ENCODE data around the gene NBPF6.
"Not testable (repeated sequence)": the region's sequence is repeated elsewhere in the genome, so short reads cannot be mapped to it uniquely, and the experiment has no call there.

The NBPF6 gene

DNA sequence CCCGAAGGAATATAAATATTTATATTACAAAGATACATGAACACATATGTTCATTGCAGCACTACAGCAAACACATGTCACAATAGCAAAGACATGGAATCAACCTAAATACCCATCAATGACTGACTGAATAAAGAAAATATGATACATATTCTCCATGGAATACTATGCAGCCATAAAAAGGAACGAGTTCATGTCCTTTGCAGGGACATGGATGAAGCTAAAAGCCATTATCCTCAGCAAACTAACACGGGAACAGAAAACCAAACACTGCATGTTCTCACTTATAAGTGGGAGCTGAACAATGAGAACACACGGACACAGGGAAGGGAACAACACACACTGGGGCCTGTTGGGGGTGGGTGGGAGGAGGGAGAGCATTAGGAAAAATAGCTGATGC, 46.7 kb downstream of the NBPF6 start:
- DNase-seq (ENCODE audit: low read depth) = not testable (repeated sequence)

DNA sequence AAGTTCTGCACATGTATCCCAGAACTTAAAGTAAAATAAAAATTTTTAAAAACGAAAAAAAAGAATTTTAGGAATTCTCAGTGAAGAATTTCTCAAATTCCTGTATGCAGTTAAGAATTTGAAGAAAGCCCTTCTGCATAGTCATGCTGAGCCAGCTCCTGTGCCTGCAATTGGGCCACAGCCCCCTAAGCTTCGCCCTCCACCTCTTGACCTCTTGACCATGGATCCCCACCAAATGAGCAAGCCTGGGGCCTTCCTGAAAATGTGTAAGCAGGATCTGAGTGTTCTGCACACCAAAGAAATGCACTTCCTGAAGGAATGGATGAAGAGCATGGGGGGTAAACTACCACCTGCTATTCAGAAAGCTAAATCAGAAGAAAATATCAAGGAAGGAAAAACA, 52.0 kb downstream of the NBPF6 start:
- DNase-seq (ENCODE audit: low read depth) = no peak

DNA sequence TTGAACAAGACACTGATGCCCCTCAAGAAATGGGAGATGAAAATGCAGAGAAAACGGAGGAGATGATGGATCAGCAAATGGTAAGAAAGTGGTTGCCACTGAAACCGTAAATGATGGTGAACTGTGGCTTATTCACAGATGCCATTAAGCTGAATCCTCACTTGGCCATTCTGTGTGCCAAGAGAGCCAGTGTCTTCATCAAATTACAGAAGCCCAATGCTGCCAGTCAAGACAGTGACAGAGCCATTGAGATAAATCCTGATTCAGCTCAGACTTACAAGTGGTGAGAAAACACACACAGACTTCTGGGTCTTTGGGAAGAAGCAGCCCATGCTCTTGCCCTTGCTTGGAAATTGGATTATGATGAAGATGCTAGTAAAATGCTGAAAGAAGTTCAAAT, 52.5 kb downstream of the NBPF6 start:
- DNase-seq (ENCODE audit: low read depth) = peak; percentile 55

DNA sequence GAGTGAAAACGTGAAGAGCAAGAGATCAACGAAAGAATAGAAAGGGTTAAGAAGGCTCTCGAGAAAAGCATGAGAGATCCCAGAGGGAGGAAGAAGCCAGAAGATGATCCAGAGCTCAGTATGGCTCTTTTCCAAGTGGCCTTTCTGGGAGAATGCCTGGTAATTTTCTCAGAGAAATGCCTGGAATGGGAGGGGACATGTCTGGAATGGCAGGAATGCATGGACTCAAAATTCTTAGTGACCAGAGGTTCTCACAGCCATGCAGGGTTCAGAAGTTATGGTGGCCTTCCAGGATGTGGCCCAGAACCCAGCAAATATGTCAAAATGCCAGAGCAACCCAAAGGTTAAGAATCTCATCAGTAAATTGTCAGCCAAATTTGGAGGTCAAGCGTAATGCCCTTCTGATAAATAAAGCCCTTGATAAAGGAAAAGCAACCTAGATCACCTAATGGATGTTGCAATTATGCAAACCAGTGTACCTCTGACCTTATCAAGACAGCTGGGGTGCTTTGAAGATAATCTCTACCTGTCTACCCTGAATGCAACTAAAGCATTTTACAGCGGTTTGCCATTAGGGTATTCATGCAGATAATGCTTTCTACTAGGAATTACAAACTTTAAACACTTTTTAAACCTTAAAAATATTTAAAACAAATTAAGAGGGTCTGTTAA, 53.1 kb downstream of the NBPF6 start:
- DNase-seq (ENCODE audit: low read depth) = peak; percentile 69

DNA sequence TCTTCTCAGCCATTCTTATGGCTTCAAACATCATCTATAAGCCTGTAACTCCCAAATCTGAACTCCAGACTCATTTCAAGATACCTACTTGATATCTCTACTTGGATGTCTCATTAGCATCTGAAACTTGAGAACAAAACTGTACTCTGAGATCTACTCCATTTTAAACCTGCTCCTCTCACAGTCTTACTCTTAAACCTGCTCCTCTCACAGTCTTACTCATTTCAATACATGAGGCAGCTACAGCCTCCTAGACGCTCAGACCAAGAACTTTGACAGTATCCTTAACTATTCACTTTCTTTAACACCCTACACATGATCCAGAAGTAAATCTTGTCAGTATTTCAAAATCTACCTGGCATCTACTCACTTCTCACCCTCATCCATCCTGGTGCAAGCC, 54.3 kb downstream of the NBPF6 start:
- no peak for DNase-seq (ENCODE audit: low read depth)

DNA sequence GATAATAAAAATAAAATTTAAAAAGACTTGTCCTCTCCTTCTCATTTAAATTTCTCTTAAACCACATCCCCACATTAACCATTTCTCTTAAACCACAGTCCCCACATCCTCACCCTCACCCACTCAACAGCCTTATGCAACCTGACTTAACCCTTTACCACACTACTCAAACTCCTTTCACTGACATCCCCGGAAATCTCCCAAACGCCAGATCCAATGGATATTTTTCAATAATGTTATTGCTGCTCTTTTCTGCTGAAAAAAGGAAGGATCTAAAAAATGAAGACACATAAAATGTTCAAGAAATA, 55.6 kb downstream of the NBPF6 start:
- no peak for DNase-seq (ENCODE audit: low read depth)

DNA sequence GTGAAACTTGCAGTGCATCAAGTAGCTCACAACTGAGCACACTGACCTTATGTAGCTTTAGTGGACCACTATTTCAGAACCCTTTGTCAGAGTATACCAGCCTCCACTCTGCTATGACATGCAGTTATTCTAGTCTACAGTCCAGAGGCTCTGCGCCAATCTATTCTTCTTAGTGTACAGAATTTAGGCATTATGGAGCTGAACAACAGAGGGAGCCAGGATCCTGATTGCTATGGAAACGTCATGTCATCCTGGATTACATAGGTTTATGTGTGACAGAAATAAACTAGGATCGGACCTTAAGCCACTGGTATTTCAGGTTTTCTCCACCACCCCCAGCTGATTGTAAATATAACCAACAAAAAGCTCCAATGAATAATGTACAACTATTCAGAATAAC, 61.6 kb downstream of the NBPF6 start:
- DNase-seq (ENCODE audit: low read depth) = peak; percentile 5

DNA sequence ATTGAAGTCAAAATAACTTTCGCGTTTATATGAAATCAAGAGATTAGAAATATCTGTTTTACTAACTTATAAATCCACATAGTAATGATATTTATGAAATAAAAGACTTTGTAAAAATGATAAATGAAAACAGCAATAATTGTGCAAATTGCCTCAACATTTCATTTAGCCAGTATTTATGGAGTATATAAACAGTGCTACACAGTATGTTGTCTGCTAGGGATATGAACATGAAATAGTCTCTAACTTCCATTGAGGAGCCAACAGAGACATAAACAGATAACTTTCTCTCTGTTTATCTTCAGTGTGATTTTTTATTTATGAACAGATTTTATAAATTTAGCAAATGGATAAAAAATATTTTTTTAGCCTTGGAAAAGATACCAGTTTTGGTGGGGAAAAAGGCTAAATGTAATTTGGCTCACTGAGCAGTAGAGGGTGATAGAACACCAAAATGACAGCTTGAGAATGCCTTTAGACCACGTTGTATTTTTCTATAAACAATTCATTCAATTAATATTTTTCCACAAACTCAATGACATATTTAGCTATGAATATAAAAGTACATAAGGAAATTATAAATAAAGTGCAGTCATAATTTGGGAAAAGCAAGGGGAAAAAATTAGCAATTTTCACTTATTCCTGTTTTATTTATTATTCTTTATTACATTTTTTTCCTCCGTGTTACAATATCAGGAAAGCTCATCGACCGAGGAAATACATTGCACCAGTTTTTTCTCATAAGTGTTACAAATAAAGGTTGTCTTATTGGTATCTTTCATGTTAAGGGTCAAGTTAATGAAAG, 62.3 kb downstream of the NBPF6 start:
- peak; percentile 58 for DNase-seq (ENCODE audit: low read depth)

DNA sequence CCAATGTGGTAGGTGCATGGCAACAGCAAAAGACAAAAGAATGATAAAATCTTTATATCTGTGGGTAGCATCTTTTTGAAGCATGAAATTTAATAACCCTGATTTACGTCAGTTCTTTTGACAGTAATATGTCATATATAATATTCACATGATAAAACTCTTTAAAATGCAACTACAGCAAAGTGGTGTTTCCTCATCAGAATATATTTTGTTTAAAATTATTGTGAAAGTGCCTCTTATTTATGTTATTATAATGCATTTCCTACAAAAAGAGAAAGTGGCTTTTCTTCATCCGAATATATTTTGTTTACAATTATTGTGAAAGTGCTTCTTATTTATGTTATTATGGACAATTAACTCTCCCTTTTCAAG, 62.9 kb downstream of the NBPF6 start:
- no peak for DNase-seq (ENCODE audit: low read depth)

DNA sequence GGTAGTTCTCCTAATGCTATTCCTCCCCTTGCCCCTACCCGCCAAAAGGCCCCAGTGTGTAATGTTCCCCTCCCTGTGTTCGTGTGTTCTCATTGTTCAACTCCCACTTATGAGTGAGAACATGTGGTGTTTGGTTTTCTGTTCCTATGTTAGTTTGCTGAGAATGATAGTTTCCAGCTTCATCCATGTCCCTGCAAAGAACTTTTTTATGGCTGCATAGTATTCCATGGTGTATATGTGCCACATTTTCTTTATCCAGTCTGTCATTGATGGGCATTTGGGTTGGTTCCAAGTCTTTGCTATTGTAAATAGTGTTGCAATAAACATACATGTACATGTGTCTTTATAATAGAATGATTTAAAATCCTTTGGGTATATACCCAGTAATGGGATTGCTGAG, 63.8 kb downstream of the NBPF6 start:
- not testable (repeated sequence) for DNase-seq (ENCODE audit: low read depth)

DNA sequence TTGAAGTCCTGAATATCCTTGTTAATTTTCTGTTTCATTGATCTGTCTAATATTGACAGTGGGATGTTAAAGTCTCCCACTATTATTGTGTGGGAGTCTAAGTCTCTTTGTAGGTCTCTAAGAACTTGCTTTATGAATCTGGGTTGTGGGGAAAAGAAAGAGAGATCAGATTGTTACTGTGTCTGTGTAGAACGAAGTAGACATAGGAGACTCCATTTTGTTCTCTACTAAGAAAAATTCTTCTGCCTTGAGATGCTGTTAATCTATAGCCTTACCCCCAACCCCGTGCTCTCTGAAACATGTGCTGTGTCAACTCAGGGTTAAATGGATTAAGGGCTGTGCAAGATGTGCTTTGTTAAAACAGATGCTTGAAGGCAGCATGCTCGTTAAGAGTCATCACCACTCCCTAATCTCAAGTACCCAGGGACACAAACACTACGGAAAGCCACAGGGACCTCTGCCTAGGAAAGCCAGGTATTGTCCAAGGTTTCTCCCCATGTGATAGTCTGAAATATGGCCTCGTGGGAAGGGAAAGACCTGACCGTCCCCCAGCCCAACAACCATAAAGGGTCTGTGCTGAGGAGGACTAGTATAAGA, 67.3 kb downstream of the NBPF6 start:
- not testable (repeated sequence) for DNase-seq (ENCODE audit: low read depth)
